GM19023 (cell line): ENCODE data around the gene PCDH7.

Experiments
- ATAC-seq: cut with Tn5 transposase; IDR thresholded peaks from one replicate; pipeline ENCODE4 v1.9.1; 2021; ENCODE audit warnings: mild to moderate bottlenecking, moderate library complexity; ENCODE audit not compliant: unreplicated experiment

The PCDH7 gene

GRCh38 chr4:30720021-30720660 lies at the start of gene PCDH7:
Gene PCDH7 (plus strand): TSS chr4:30720369. CDS start chr4:30721423, 1,054 bp downstream.
- no peak for ATAC-seq

- no peak for ATAC-seq
Measured at GRCh38 chr4:30671926-30672448, 48.2 kb upstream of the PCDH7 start.

GRCh38 chr4:30696191-30696590 lies 24.0 kb upstream of the PCDH7 start:
- no peak for ATAC-seq

GRCh38 chr4:30714408-30715031 lies 5.6 kb upstream of the PCDH7 start:
- ATAC-seq, result no peak

GRCh38 chr4:30716158-30716557 lies 4.0 kb upstream of the PCDH7 start:
- no peak for ATAC-seq

- ATAC-seq, result no peak
Measured at GRCh38 chr4:30716681-30717207, 3.4 kb upstream of the PCDH7 start.

GRCh38 chr4:30717208-30718020 lies 2.8 kb upstream of the PCDH7 start:
- ATAC-seq, result no peak

- ATAC-seq, result no peak
Measured at GRCh38 chr4:30718021-30718542, 2.1 kb upstream of the PCDH7 start.

GRCh38 chr4:30718641-30719453 lies 1.3 kb upstream of the PCDH7 start:
- no peak for ATAC-seq

GRCh38 chr4:30719454-30720020 lies 632 bp upstream of the PCDH7 start:
- no peak for ATAC-seq

- ATAC-seq, result no peak
Measured at GRCh38 chr4:30720661-30721184, 554 bp downstream of the PCDH7 start.

- ATAC-seq, result no peak
Measured at GRCh38 chr4:30721185-30722091, 1.3 kb downstream of the PCDH7 start.

- ATAC-seq, result no peak
Measured at GRCh38 chr4:30722092-30722358, 1.9 kb downstream of the PCDH7 start.

GRCh38 chr4:30722359-30723200 lies 2.4 kb downstream of the PCDH7 start:
- ATAC-seq, result no peak

- ATAC-seq, result no peak
Measured at GRCh38 chr4:30723201-30723955, 3.2 kb downstream of the PCDH7 start.

GRCh38 chr4:30724247-30724646 lies 4.1 kb downstream of the PCDH7 start:
- no peak for ATAC-seq

GRCh38 chr4:30725562-30725961 lies 5.4 kb downstream of the PCDH7 start:
- no peak for ATAC-seq
